Lung (tissue), 12 donors: ENCODE data around the gene PSMD5. TPM values are rescaled to one million over a fixed set of nuclear protein-coding genes. Genes with fewer than 3 reads are reported as not detected.

Source experiments
- ATAC-seq: fragments of 200-7000 bp; cut with Tn5 transposase; one replicate; pipeline ENCODE4 v1.9.1; 2020; ENCODE audit warnings: moderate number of reproducible peaks; ENCODE audit not compliant: insufficient read depth, low FRiP score
- DNase-seq, 3 donors: peaks; one replicate each; pipeline ENCODE4 v3.0.0-alpha.2; 2013 to 2017
- H3K27ac ChIP-seq, 2 donors: one replicate each; pipeline ENCODE4 v1.5.1; 2013; ENCODE audit warnings: mild to moderate bottlenecking in 2 of 2, moderate library complexity in 2 of 2, control low read depth in 1 of 2, inconsistent platforms in 1 of 2, low read depth in 1 of 2, low read length in 1 of 2
- H3K27me3 ChIP-seq, 3 donors: one replicate each; pipeline ENCODE4 v1.5.1; 2013; ENCODE audit warnings: low read length in 2 of 3; ENCODE audit not compliant: control insufficient read depth in 3 of 3, insufficient read depth in 3 of 3
- H3K36me3 ChIP-seq, 4 donors: one replicate each; pipeline ENCODE4 v1.5.1; 2013; ENCODE audit warnings: low read length in 4 of 4, mild to moderate bottlenecking in 1 of 4, moderate library complexity in 1 of 4; ENCODE audit not compliant: control insufficient read depth in 4 of 4, insufficient read depth in 4 of 4
- H3K4me1 ChIP-seq, 5 donors: one replicate each; pipeline ENCODE4 v1.5.1; 2013; ENCODE audit warnings: low read length in 5 of 5, mild to moderate bottlenecking in 2 of 5, moderate library complexity in 1 of 5; ENCODE audit not compliant: control insufficient read depth in 5 of 5, insufficient read depth in 5 of 5
- H3K4me3 ChIP-seq: one replicate; pipeline ENCODE4 v1.5.1; 2013; ENCODE audit warnings: mild to moderate bottlenecking, control low read depth, moderate library complexity
- H3K9ac ChIP-seq, 2 donors: one replicate each; pipeline ENCODE4 v1.5.1; 2013; ENCODE audit warnings: low read length in 2 of 2, control low read depth in 1 of 2; ENCODE audit not compliant: insufficient read depth in 1 of 2
- H3K9me3 ChIP-seq, 4 donors: one replicate each; pipeline ENCODE4 v1.5.1; 2013; ENCODE audit warnings: low read length in 3 of 4, mild to moderate bottlenecking in 1 of 4, moderate library complexity in 1 of 4; ENCODE audit not compliant: control insufficient read depth in 4 of 4, insufficient read depth in 3 of 4
- WGBS, 2 donors: extraction: QIAGEN DNeasy Blood & Tissue Kit; methylation state at CpG; one replicate each; pipeline ENCODE4 v1.1.7; 2013; 5-methylcytosine and 5-hydroxymethylcytosine counted together
- polyA plus RNA-seq, 2 donors: library from polyadenylated mRNA; stranded (reverse); fragments of 200-250 nt; gene quantifications; one replicate each; pipeline ENCODE4 v1.2.1, GENCODE V29; 2013
- total RNA-seq, 2 donors: library from RNA; depleted of rRNA in 1 of 2; stranded (reverse); fragments of >200 nt in 1 of 2; gene quantifications; one replicate each; pipeline ENCODE4 v1.2.1, GENCODE V29; 2014 to 2021
- TF ChIP-seq, protein P1 (sequence below): IDR thresholded peaks from 2 replicates; pipeline ENCODE4 v1.5.1; 2012; ENCODE audit warnings: mild to moderate bottlenecking; ENCODE audit errors: control extremely low read depth, extremely low read depth
- donor health status: control.
- donor health status: control.
- donor health status: Bipolar disorder and iron deficiency.
- donor health status: healthy.
- donor health status: DM: yes; HTN: yes; CAD: no.

The PSMD5 gene
- total and polyA plus RNA-seq, 4 donors: 14.9 to 66.0 (median 27.3) TPM

DNA sequence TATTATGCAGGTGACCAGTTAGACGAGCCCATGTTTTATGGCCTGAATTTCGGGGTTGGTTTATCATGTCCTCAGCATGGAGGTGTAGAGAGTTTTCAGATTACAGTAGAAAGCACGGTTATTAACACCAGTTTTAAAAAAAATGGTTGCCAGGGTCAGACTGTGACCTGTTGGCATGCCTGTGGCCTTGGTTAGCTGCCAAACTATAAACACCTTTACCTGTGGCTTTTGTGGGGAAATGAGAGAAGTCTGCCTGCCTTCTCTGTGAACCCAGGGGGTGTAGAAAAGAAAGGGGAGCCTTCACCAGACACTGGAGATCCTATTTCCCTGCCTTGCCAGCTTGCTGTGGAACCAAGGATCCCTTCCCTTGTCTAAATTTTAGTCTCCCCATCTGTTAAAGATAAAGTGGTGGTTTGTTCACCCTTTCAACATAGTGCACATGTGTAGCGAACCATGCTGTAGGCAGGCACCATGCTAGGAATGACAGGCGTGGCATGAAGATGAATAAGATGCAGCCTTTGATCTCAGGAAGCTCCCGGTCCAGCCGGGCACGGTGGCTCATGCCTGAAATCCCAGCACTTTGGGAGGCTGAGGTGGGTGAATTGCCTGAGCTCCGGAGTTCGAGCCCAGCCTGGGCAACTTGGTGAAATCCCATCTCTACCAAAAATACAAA, 40.3 kb upstream of the PSMD5 start:
- Histone ChIP-seq H3K27ac (no peak overlapping the region), H3K36me3 (no peaks in the 10 kb centered on the region), H3K9ac (no peak overlapping the region), H3K4me1 (peaks cover 0 to 24% (median 13%) of the 10 kb centered on the region in 5 donors), H3K27me3 (no peaks in the 10 kb centered on the region), H3K4me3 (no peak overlapping the region), H3K9me3 (no peaks in the 10 kb centered on the region)
- WGBS, 2 donors: 77 to 84% methylated on average over 10 of the region's 10 CpGs
- TF ChIP-seq, protein P1, sequence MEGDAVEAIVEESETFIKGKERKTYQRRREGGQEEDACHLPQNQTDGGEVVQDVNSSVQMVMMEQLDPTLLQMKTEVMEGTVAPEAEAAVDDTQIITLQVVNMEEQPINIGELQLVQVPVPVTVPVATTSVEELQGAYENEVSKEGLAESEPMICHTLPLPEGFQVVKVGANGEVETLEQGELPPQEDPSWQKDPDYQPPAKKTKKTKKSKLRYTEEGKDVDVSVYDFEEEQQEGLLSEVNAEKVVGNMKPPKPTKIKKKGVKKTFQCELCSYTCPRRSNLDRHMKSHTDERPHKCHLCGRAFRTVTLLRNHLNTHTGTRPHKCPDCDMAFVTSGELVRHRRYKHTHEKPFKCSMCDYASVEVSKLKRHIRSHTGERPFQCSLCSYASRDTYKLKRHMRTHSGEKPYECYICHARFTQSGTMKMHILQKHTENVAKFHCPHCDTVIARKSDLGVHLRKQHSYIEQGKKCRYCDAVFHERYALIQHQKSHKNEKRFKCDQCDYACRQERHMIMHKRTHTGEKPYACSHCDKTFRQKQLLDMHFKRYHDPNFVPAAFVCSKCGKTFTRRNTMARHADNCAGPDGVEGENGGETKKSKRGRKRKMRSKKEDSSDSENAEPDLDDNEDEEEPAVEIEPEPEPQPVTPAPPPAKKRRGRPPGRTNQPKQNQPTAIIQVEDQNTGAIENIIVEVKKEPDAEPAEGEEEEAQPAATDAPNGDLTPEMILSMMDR: no peak
- ATAC-seq (no peak), DNase-seq (no peak)

- Histone ChIP-seq H3K9ac (no peak overlapping the region), H3K27me3 (no peaks in the 10 kb centered on the region), H3K9me3 (no peaks in the 10 kb centered on the region), H3K4me3 (no peak overlapping the region), H3K27ac (no peak overlapping the region), H3K36me3 (no peaks in the 10 kb centered on the region), H3K4me1 (peaks cover 0 to 22% (median 4%) of the 10 kb centered on the region in 5 donors)
- TF ChIP-seq, protein P1: no peak
- ATAC-seq: no peak
- 67 to 72% methylated on average over 6 of the region's 6 CpGs for WGBS, 2 donors
- no peak for DNase-seq
Observed at GRCh38 chr9:120879446-120879845, 36.7 kb upstream of the PSMD5 start.

- Histone ChIP-seq H3K9ac (no peak overlapping the region), H3K4me1 (peaks cover 0 to 22% (median 4%) of the 10 kb centered on the region in 5 donors), H3K27ac (no peak overlapping the region), H3K4me3 (no peak overlapping the region), H3K36me3 (peaks cover 0 to 5% (median 1%) of the 10 kb centered on the region in 4 donors), H3K27me3 (no peaks in the 10 kb centered on the region), H3K9me3 (no peaks in the 10 kb centered on the region)
- ATAC-seq (no peak), DNase-seq (no peak)
- TF ChIP-seq, protein P1: no peak
- 79 to 83% methylated on average over 8 of the region's 8 CpGs for WGBS, 2 donors
Observed at GRCh38 chr9:120878188-120879130, 35.7 kb upstream of the PSMD5 start.
